Esophagus muscularis mucosa (tissue), 4 donors: ENCODE results near the gene SPATS2. TPM values are rescaled to one million over a fixed set of nuclear protein-coding genes. Genes with fewer than 3 reads are reported as not detected.

Experiments
- DNase-seq: peaks from one replicate; pipeline ENCODE4 v3.0.0-alpha.2; 2017; ENCODE audit errors: extremely low spot score
- H3K27ac ChIP-seq, 4 donors: fragments of 200-600 bp; sonication (generic); replicated peaks in 1 of 4; 1 replicate in 3 of 4; 2 replicates in 1 of 4; pipeline ENCODE4 v1.5.1; 2016 to 2019; ENCODE audit warnings: mild to moderate bottlenecking in 1 of 4
- H3K27me3 ChIP-seq, 4 donors: fragments of 200-600 bp; sonication (generic); one replicate each; pipeline versions ENCODE4 v1.5.1 to v1.6.0; 2016 to 2019
- H3K36me3 ChIP-seq, 4 donors: fragments of 200-600 bp; sonication (generic); one replicate each; pipeline ENCODE4 v1.5.1; 2016 to 2019
- H3K4me1 ChIP-seq, 4 donors: fragments of 200-600 bp; sonication (generic); one replicate each; pipeline ENCODE4 v1.5.1; 2016 to 2019
- H3K4me3 ChIP-seq, 4 donors: fragments of 200-600 bp; sonication (generic); 1 replicate in 2 of 4; 2 replicates in 2 of 4; pipeline ENCODE4 v1.5.1; 2016 to 2019; ENCODE audit warnings: mild to moderate bottlenecking in 4 of 4, moderate library complexity in 1 of 4
- H3K9me3 ChIP-seq, 4 donors: fragments of 200-600 bp; sonication (generic); 1 replicate in 3 of 4; 2 replicates in 1 of 4; pipeline ENCODE4 v1.5.1; 2016 to 2019
- EP300 ChIP-seq: sonication (generic); formaldehyde crosslinking; IDR thresholded peaks from one replicate; pipeline ENCODE4 v1.6.1; 2017; ENCODE audit warnings: antibody characterized with exemption
- POLR2A ChIP-seq: fragments of 450-650 bp; IDR thresholded peaks from one replicate; pipeline ENCODE4 v1.6.1; 2017; ENCODE audit warnings: antibody characterized with exemption, moderate library complexity, mild to moderate bottlenecking, low read depth
- POLR2AphosphoS5 ChIP-seq, 2 donors: sonication (generic); formaldehyde crosslinking; IDR thresholded peaks; one replicate each; pipeline ENCODE4 v1.6.1; 2017; ENCODE audit warnings: antibody characterized with exemption in 2 of 2
- WGBS: methylation state at CpG from one replicate; pipeline ENCODE4 v1.1.5; 2018; 5-methylcytosine and 5-hydroxymethylcytosine counted together
- intact Hi-C: fragments of 100-400 bp; cut with DNase I; formaldehyde crosslinking; loops from one replicate; pipeline ENCODE4 v1.15.1; 2023
- total RNA-seq, 4 donors: library from RNA; depleted of rRNA; stranded (reverse); fragments of >200 nt; gene quantifications; one replicate each; pipeline versions ENCODE4 v1.1.0 to v1.2.1, GENCODE V29; 2016
- TF ChIP-seq, protein P1 (sequence below), 3 experiments: fragments of 200-600 bp in 2 of 3; fragments of 450-650 bp in 1 of 3; sonication (generic) in 2 of 3; IDR thresholded peaks; one replicate each; pipeline ENCODE4 v1.5.1; 2017 to 2019; ENCODE audit warnings: antibody characterized with exemption in 3 of 3, mild to moderate bottlenecking in 2 of 3, moderate library complexity in 1 of 3

Gene SPATS2
- total RNA-seq, 4 donors from 2014 or later = 9.5 to 16.6 (median 11.5) TPM

DNA sequence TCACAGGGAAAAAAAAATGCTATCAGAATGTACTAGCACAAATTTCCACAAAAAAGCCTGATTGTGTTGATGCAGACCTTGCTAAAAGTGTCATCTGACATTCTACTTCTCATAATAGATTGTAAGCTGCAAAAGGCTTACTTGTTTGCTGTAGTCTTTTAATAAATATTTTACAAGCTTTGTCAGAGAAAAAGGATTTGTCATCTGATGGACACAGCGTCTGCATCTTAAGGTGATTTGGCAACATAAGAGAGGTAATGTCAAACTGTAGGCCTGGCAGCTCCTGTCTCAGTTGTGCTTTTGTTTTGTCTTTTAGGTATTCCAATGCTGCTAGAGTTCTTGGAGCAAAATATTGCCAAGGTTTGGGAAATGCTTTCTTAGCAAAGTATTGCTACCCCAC is 145.3 kb downstream of the SPATS2 start:
- H3K9me3 ChIP-seq = no peaks in the 10 kb centered on the region
- no peak overlapping the region for H3K27ac ChIP-seq
- H3K36me3 ChIP-seq = peaks cover 0 to 6% (median 2%) of the 10 kb centered on the region in 4 donors
- peaks cover 0 to 5% (median 0%) of the 10 kb centered on the region in 4 donors for H3K4me1 ChIP-seq
- H3K4me3 ChIP-seq = no peak overlapping the region
- H3K27me3 ChIP-seq = no peaks in the 10 kb centered on the region
- DNase-seq = peak; percentile 3
- intact Hi-C loops = loop anchor here (10.0 kb wide), 1 partner anchor 228 kb away; no protein-coding TSS in a partner anchor
- 86% methylated on average over 1 of the region's 1 CpG for WGBS
- TF ChIP-seq POLR2A (no peak), POLR2AphosphoS5 (IDR thresholded peaks at IDR 0.05) (no peak)

GRCh38 chr12:49515266-49515665 is 148.0 kb downstream of the SPATS2 start:
- 71% methylated on average over 5 of the region's 5 CpGs for WGBS
- Histone ChIP-seq H3K27ac (no peak overlapping the region), H3K4me3 (no peak overlapping the region), H3K36me3 (peaks cover 0 to 23% (median 5%) of the 10 kb centered on the region in 4 donors), H3K9me3 (no peaks in the 10 kb centered on the region), H3K4me1 (peaks cover 0 to 5% (median 0%) of the 10 kb centered on the region in 4 donors), H3K27me3 (no peaks in the 10 kb centered on the region)
- DNase-seq = peak; percentile 12
- intact Hi-C loops = loop anchor here (2.0 to 10.0 kb wide), 2 partner anchors 156 to 230 kb away; no protein-coding TSS in a partner anchor
- TF ChIP-seq EP300 = no peak
- no peak for TF ChIP-seq POLR2AphosphoS5 (IDR thresholded peaks at IDR 0.05)
- TF ChIP-seq, protein P1, sequence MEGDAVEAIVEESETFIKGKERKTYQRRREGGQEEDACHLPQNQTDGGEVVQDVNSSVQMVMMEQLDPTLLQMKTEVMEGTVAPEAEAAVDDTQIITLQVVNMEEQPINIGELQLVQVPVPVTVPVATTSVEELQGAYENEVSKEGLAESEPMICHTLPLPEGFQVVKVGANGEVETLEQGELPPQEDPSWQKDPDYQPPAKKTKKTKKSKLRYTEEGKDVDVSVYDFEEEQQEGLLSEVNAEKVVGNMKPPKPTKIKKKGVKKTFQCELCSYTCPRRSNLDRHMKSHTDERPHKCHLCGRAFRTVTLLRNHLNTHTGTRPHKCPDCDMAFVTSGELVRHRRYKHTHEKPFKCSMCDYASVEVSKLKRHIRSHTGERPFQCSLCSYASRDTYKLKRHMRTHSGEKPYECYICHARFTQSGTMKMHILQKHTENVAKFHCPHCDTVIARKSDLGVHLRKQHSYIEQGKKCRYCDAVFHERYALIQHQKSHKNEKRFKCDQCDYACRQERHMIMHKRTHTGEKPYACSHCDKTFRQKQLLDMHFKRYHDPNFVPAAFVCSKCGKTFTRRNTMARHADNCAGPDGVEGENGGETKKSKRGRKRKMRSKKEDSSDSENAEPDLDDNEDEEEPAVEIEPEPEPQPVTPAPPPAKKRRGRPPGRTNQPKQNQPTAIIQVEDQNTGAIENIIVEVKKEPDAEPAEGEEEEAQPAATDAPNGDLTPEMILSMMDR (IDR thresholded peaks at IDR 0.05) = no peak
- no peak for TF ChIP-seq POLR2A

- peak; percentile 37 for DNase-seq
- 64% methylated on average over 2 of the region's 2 CpGs for WGBS
- Histone ChIP-seq H3K4me3 (no peak overlapping the region), H3K27me3 (no peaks in the 10 kb centered on the region), H3K36me3 (peaks cover 0 to 49% (median 18%) of the 10 kb centered on the region in 4 donors), H3K27ac (no peak overlapping the region), H3K4me1 (no peaks in the 10 kb centered on the region), H3K9me3 (no peaks in the 10 kb centered on the region)
- intact Hi-C loops = loop anchor here (10.0 kb wide), 1 partner anchor 234 kb away; no protein-coding TSS in a partner anchor
- TF ChIP-seq, protein P1 (IDR thresholded peaks at IDR 0.05) = no peak
- TF ChIP-seq POLR2AphosphoS5 (IDR thresholded peaks at IDR 0.05) (no peak), POLR2A (no peak), EP300 (no peak)
Observed at GRCh38 chr12:49518914-49519573, 151.8 kb downstream of the SPATS2 start.

DNA sequence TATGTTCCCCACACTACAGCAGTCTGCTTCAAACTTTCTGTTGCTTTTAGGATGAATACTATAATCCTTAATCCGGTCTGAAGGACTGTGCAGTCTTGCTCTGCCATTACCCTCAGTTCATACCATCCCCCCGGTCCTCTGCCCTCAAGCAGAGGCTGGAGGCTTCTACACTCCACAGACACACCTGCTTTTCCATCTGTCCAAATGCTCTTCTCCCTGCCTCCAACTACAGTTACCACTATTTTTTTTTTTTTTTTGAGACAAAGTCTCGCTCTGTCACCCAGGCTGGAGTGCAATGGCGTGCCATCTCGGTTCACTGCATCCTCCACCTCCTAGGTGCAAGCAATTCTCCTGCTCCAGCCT is 152.3 kb downstream of the SPATS2 start:
- intact Hi-C loops = loop anchor here (10.0 kb wide), 1 partner anchor 235 kb away; no protein-coding TSS in a partner anchor
- H3K27ac ChIP-seq = no peak overlapping the region
- H3K4me3 ChIP-seq = no peak overlapping the region
- TF ChIP-seq POLR2A (no peak), EP300 (no peak), POLR2AphosphoS5 (IDR thresholded peaks at IDR 0.05) (no peak)
- TF ChIP-seq, protein P1 (IDR thresholded peaks at IDR 0.05) = no peak
- WGBS = 99% methylated on average over 5 of the region's 5 CpGs
- peak; percentile 4 for DNase-seq
- no peaks in the 10 kb centered on the region for H3K9me3 ChIP-seq
- H3K4me1 ChIP-seq = no peaks in the 10 kb centered on the region
- H3K36me3 ChIP-seq = peaks cover 5 to 52% (median 21%) of the 10 kb centered on the region in 4 donors
- H3K27me3 ChIP-seq = no peaks in the 10 kb centered on the region

- WGBS = 85% methylated on average over 4 of the region's 4 CpGs
Observed at GRCh38 chr12:49521389-49521788, 154.1 kb downstream of the SPATS2 start.

More at GRCh38 chr12:49521389-49521788, 154.1 kb downstream of the SPATS2 start:
- H3K9me3 ChIP-seq = no peaks in the 10 kb centered on the region
- intact Hi-C loops = no loop called here
- no peaks in the 10 kb centered on the region for H3K27me3 ChIP-seq
- H3K4me1 ChIP-seq = no peaks in the 10 kb centered on the region
- peaks cover 21 to 65% (median 40%) of the 10 kb centered on the region in 4 donors for H3K36me3 ChIP-seq
- no peak overlapping the region for H3K27ac ChIP-seq
- TF ChIP-seq, protein P1 (IDR thresholded peaks at IDR 0.05) = no peak
- no peak for TF ChIP-seq POLR2A
- TF ChIP-seq EP300 = no peak
- no peak for TF ChIP-seq POLR2AphosphoS5 (IDR thresholded peaks at IDR 0.05)
- H3K4me3 ChIP-seq = no peak overlapping the region
- DNase-seq = peak; percentile 19
